Omental fat pad (tissue), 4 donors: ENCODE data around the gene SLC35B2. TPM values are rescaled to one million over a fixed set of nuclear protein-coding genes. Genes with fewer than 3 reads are reported as not detected.

Experiments used
- ATAC-seq: fragments of 150-250 bp; one replicate; pipeline ENCODE4 v1.9.1; 2016; ENCODE audit warnings: mild to moderate bottlenecking, moderate library complexity; ENCODE audit not compliant: low FRiP score
- DNase-seq: peaks from one replicate; pipeline ENCODE4 v3.0.0-alpha.2; 2019; ENCODE audit warnings: low spot score
- total RNA-seq, 4 donors: library from RNA; depleted of rRNA; stranded (reverse); fragments of >200 nt; gene quantifications; one replicate each; pipeline ENCODE4 v1.1.0, GENCODE V29; 2016
- TF ChIP-seq, protein P1 (sequence below), 3 donors: fragments of 450-650 bp; IDR thresholded peaks; one replicate each; pipeline ENCODE4 v1.5.1; 2016 to 2017; ENCODE audit warnings: antibody characterized with exemption in 3 of 3, mild to moderate bottlenecking in 3 of 3, moderate library complexity in 2 of 3

Gene SLC35B2
- total RNA-seq, 4 donors from 2014 or later = 25.3 to 31.9 (median 30.4) TPM

DNA sequence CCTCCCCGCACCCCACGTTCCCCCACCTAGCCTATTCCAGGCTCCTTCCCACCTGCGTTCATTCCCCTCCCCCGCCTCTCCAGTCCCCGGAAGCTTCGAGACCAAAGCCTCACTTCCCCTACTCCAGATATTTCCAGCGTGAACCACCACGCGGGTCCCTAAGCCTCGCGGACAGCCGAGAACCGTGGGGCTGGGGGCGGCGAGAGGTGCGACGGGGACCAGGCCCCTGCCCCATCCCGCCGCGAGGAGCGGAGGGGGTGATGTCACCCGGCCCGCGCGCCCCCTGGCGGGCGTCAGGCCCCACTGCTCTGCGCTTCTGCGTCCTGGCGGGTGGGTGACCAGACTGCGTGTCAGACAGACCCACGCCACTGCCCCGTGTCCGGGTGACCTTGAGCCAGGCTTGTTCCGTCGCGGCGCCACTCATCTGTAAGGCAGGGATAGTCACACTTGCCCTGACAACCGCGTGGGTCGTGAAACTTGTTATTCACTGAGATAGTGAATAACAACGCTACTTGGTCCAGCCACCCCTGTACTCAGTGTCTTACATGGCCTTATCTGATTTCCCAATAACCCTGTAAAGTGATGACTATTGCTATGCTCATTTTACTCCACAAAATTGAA lies 19.4 kb downstream of the SLC35B2 start:
- DNase-seq (peak; percentile 77), ATAC-seq (peak; percentile 82)
- TF ChIP-seq, protein P1, sequence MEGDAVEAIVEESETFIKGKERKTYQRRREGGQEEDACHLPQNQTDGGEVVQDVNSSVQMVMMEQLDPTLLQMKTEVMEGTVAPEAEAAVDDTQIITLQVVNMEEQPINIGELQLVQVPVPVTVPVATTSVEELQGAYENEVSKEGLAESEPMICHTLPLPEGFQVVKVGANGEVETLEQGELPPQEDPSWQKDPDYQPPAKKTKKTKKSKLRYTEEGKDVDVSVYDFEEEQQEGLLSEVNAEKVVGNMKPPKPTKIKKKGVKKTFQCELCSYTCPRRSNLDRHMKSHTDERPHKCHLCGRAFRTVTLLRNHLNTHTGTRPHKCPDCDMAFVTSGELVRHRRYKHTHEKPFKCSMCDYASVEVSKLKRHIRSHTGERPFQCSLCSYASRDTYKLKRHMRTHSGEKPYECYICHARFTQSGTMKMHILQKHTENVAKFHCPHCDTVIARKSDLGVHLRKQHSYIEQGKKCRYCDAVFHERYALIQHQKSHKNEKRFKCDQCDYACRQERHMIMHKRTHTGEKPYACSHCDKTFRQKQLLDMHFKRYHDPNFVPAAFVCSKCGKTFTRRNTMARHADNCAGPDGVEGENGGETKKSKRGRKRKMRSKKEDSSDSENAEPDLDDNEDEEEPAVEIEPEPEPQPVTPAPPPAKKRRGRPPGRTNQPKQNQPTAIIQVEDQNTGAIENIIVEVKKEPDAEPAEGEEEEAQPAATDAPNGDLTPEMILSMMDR (IDR thresholded peaks at IDR 0.05) = peak in 2 of 3 donors; percentile 76 to 99

- ATAC-seq (peak; percentile 93), DNase-seq (peak; percentile 87)
- TF ChIP-seq, protein P1 (IDR thresholded peaks at IDR 0.05) = no peak
Observed at GRCh38 chr6:44237021-44237812, 20.1 kb downstream of the SLC35B2 start.

GRCh38 chr6:44235891-44236516 lies 21.3 kb downstream of the SLC35B2 start:
- no peak for ATAC-seq
- TF ChIP-seq, protein P1 (IDR thresholded peaks at IDR 0.05) = no peak
- no peak for DNase-seq

DNA sequence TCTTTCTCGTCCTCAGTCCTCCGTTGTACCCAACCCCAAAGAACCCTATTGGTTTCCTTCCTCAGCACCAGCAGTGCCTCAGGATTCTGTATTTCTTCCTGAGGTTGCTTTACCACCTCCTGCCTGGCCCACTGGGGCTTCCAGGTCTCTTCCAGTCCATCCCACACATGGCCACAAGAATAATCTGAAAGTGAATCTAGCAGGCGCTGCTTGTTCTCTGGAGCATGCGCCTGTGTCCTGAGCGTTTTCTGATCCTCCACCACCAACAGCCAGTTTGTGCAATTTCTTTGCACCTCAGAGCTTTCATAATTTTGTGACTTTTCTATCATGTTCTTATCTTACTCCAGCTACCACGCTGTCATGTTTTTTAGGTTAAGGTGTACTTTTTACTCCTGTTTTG lies 22.1 kb downstream of the SLC35B2 start:
- DNase-seq = no peak
- TF ChIP-seq, protein P1 (IDR thresholded peaks at IDR 0.05) = no peak
- no peak for ATAC-seq

- TF ChIP-seq, protein P1 (IDR thresholded peaks at IDR 0.05) = peak in 1 of 3 donors; percentile 45
- ATAC-seq (peak; percentile 63), DNase-seq (no peak)
Observed at GRCh38 chr6:44234101-44235025, 23.0 kb downstream of the SLC35B2 start.

- DNase-seq = no peak
Observed at GRCh38 chr6:44233567-44234100, 23.7 kb downstream of the SLC35B2 start.

More at GRCh38 chr6:44233567-44234100, 23.7 kb downstream of the SLC35B2 start:
- no peak for ATAC-seq
- TF ChIP-seq, protein P1 (IDR thresholded peaks at IDR 0.05) = no peak
